Kidney epithelial cell (primary cell): Measurements from ENCODE around the gene CNOT2. TPM values are rescaled to one million over a fixed set of nuclear protein-coding genes. Genes with fewer than 3 reads are reported as not detected.

Experiments
- DNase-seq: peaks from one replicate; pipeline ENCODE4 v3.0.0-alpha.2; 2010; ENCODE audit warnings: low read depth
- H3K27me3 ChIP-seq: 2 replicates; pipeline ENCODE4 v1.6.0; 2011; ENCODE audit warnings: low read length; ENCODE audit not compliant: control insufficient read depth, insufficient read depth
- H3K36me3 ChIP-seq: 2 replicates; pipeline ENCODE4 v1.5.1; 2011; ENCODE audit warnings: low read length; ENCODE audit not compliant: control insufficient read depth, insufficient read depth
- H3K4me3 ChIP-seq: 2 replicates; pipeline ENCODE4 v1.5.1; 2011; ENCODE audit warnings: low read depth, mild to moderate bottlenecking, control low read depth, low read length
- CTCF ChIP-seq: IDR thresholded peaks from 2 replicates; pipeline ENCODE4 v1.5.1; 2011; ENCODE audit warnings: mild to moderate bottlenecking, moderate library complexity, low read length, control low read depth, inconsistent platforms; ENCODE audit not compliant: insufficient read depth, poor library complexity, severe bottlenecking
- total RNA-seq: library from RNA; depleted of rRNA; stranded (reverse); fragments of >200 nt; gene quantifications from 2 replicates; pipeline ENCODE4 v1.2.3, GENCODE V29; 2015

CNOT2 gene
- 71.4 and 96.8 TPM in 2 replicates for total RNA-seq

- H3K4me3 ChIP-seq, result peak within 1 kb of the TSS; percentile 90
- no peak for TF ChIP-seq CTCF
- DNase-seq, result peak; percentile 67
- H3K27me3 ChIP-seq, result no peaks in the 10 kb centered on the region
- H3K36me3 ChIP-seq, result peaks cover 1% of the 10 kb centered on the region
Observed at GRCh38 chr12:70242695-70243509, at the start of gene CNOT2. TSS of gene CNOT2 (plus strand) at chr12:70243433. CDS start at chr12:70278227, 34,794 bp downstream.

GRCh38 chr12:70194076-70194475 is 49.2 kb upstream of the CNOT2 start:
- no peak for DNase-seq
- Histone ChIP-seq H3K36me3 (no peaks in the 10 kb centered on the region), H3K4me3 (no peak overlapping the region), H3K27me3 (no peaks in the 10 kb centered on the region)
- TF ChIP-seq CTCF, result no peak

- no peaks in the 10 kb centered on the region for H3K27me3 ChIP-seq
- TF ChIP-seq CTCF, result no peak
- no peak for DNase-seq
- H3K36me3 ChIP-seq, result no peaks in the 10 kb centered on the region
- H3K4me3 ChIP-seq, result no peak overlapping the region
Observed at GRCh38 chr12:70196811-70197281, 46.4 kb upstream of the CNOT2 start.

DNA sequence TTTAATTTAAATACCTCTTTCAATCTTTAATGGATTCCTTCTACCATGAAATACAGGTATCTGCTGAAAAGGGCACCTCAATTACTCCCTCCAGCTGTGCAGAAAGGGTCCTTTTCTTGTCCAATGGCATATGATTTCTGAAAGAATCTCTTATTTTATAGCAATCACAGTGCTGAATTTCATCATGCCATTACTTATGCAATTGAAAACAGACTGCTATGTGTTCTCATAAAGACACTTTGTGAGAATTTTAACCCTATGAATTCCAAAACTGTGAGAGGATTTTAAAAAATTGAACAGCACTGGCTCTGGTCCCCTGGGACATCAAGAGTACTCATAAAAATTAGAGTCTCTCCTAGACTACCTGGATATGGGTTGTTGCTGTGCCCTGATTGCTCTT is 45.9 kb upstream of the CNOT2 start:
- TF ChIP-seq CTCF, result no peak
- no peak for DNase-seq
- Histone ChIP-seq H3K36me3 (no peaks in the 10 kb centered on the region), H3K4me3 (no peak overlapping the region), H3K27me3 (no peaks in the 10 kb centered on the region)

- DNase-seq, result no peak
- H3K4me3 ChIP-seq, result no peak overlapping the region
- no peaks in the 10 kb centered on the region for H3K36me3 ChIP-seq
- no peaks in the 10 kb centered on the region for H3K27me3 ChIP-seq
- TF ChIP-seq CTCF, result no peak
Observed at GRCh38 chr12:70213707-70214106, 29.5 kb upstream of the CNOT2 start.
